HUES48 (cell line): ENCODE data around the gene INSYN1.
"Not testable (repeated sequence)": the region's sequence is repeated elsewhere in the genome, so short reads cannot be mapped to it uniquely, and the experiment has no call there.

ENCODE experiments used
- H3K27ac ChIP-seq: one replicate; pipeline ENCODE4 v1.7.0; 2013; ENCODE audit warnings: low read depth, low read length, inconsistent platforms
- H3K27me3 ChIP-seq: 2 replicates; pipeline ENCODE4 v1.6.1; 2013; ENCODE audit warnings: mild to moderate bottlenecking, low read length; ENCODE audit not compliant: control insufficient read depth, insufficient read depth
- H3K36me3 ChIP-seq: 2 replicates; pipeline ENCODE4 v1.6.1; 2013; ENCODE audit warnings: low read length; ENCODE audit not compliant: control insufficient read depth, insufficient read depth
- H3K4me1 ChIP-seq: 2 replicates; pipeline ENCODE4 v1.6.1; 2013; ENCODE audit warnings: mild to moderate bottlenecking, low read length; ENCODE audit not compliant: control insufficient read depth, insufficient read depth
- H3K4me3 ChIP-seq: 2 replicates; pipeline ENCODE4 v1.5.1; 2013; ENCODE audit warnings: mild to moderate bottlenecking, low read depth, low read length
- H3K9ac ChIP-seq: 2 replicates; pipeline ENCODE4 v1.6.1; 2013; ENCODE audit warnings: mild to moderate bottlenecking, low read depth, low read length, moderate library complexity
- H3K9me3 ChIP-seq: 2 replicates; pipeline ENCODE4 v1.6.1; 2013; ENCODE audit warnings: low read length; ENCODE audit not compliant: control insufficient read depth, insufficient read depth

The INSYN1 gene

GRCh38 chr15:73753250-73754130, at the start of gene INSYN1:
INSYN1 (minus strand) TSS chr15:73753351; CDS start chr15:73751130, 2,221 bp downstream.
- Histone ChIP-seq H3K4me3 (peak within 1 kb of the TSS; percentile 72), H3K36me3 (no peaks in the 10 kb centered on the region), H3K9me3 (no peaks in the 10 kb centered on the region), H3K27ac (no peak within 1 kb of the TSS), H3K27me3 (peaks cover 30% of the 10 kb centered on the region), H3K4me1 (peaks cover 17% of the 10 kb centered on the region), H3K9ac (no peak within 1 kb of the TSS)

GRCh38 chr15:73802431-73803041, 49.4 kb upstream of the INSYN1 start:
- no peaks in the 10 kb centered on the region for H3K9me3 ChIP-seq
- no peaks in the 10 kb centered on the region for H3K27me3 ChIP-seq
- no peak overlapping the region for H3K9ac ChIP-seq
- peaks cover 6% of the 10 kb centered on the region; the same call in 1 of the 2 replicates for H3K4me1 ChIP-seq
- H3K4me3 ChIP-seq, result no peak overlapping the region
- H3K27ac ChIP-seq, result no peak overlapping the region
- no peaks in the 10 kb centered on the region for H3K36me3 ChIP-seq

- Histone ChIP-seq H3K9me3 (no peaks in the 10 kb centered on the region), H3K9ac (no peak overlapping the region)
Observed at GRCh38 chr15:73800662-73801345, 47.7 kb upstream of the INSYN1 start.

GRCh38 chr15:73799466-73799865, 46.3 kb upstream of the INSYN1 start:
- H3K4me1 ChIP-seq, result peaks cover 6% of the 10 kb centered on the region; the same call in 1 of the 2 replicates
- H3K27ac ChIP-seq, result no peak overlapping the region
- H3K9me3 ChIP-seq, result no peaks in the 10 kb centered on the region
- no peaks in the 10 kb centered on the region for H3K36me3 ChIP-seq
- H3K27me3 ChIP-seq, result no peaks in the 10 kb centered on the region
- H3K4me3 ChIP-seq, result no peak overlapping the region
- H3K9ac ChIP-seq, result no peak overlapping the region

More at GRCh38 chr15:73800662-73801345, 47.7 kb upstream of the INSYN1 start:
- Histone ChIP-seq H3K27ac (no peak overlapping the region), H3K4me1 (peaks cover 6% of the 10 kb centered on the region; the same call in 1 of the 2 replicates), H3K4me3 (no peak overlapping the region), H3K36me3 (no peaks in the 10 kb centered on the region), H3K27me3 (no peaks in the 10 kb centered on the region)

- Histone ChIP-seq H3K4me1 (peaks cover 6% of the 10 kb centered on the region; the same call in 1 of the 2 replicates), H3K9ac (no peak overlapping the region), H3K27me3 (no peaks in the 10 kb centered on the region), H3K4me3 (no peak overlapping the region), H3K9me3 (no peaks in the 10 kb centered on the region), H3K36me3 (no peaks in the 10 kb centered on the region), H3K27ac (no peak overlapping the region)
Observed at GRCh38 chr15:73797366-73798158, 44.4 kb upstream of the INSYN1 start.

- no peaks in the 10 kb centered on the region for H3K36me3 ChIP-seq
- no peak overlapping the region for H3K4me3 ChIP-seq
- H3K9ac ChIP-seq, result no peak overlapping the region
- no peak overlapping the region for H3K27ac ChIP-seq
- no peaks in the 10 kb centered on the region for H3K27me3 ChIP-seq
- H3K9me3 ChIP-seq, result no peaks in the 10 kb centered on the region
- H3K4me1 ChIP-seq, result peaks cover 6% of the 10 kb centered on the region; the same call in 1 of the 2 replicates
Observed at GRCh38 chr15:73796331-73796831, 43.2 kb upstream of the INSYN1 start.

GRCh38 chr15:73794443-73795133, 41.4 kb upstream of the INSYN1 start:
- Histone ChIP-seq H3K27ac (no peak overlapping the region), H3K4me1 (peaks cover 6% of the 10 kb centered on the region; the same call in 1 of the 2 replicates), H3K36me3 (no peaks in the 10 kb centered on the region), H3K27me3 (no peaks in the 10 kb centered on the region), H3K4me3 (no peak overlapping the region), H3K9me3 (no peaks in the 10 kb centered on the region), H3K9ac (no peak overlapping the region)

- not testable (repeated sequence) for H3K27me3 ChIP-seq, H3K27ac ChIP-seq, H3K4me1 ChIP-seq, H3K9ac ChIP-seq, H3K4me3 ChIP-seq, H3K9me3 ChIP-seq, H3K36me3 ChIP-seq
Observed at GRCh38 chr15:73792899-73793541, 39.9 kb upstream of the INSYN1 start.

GRCh38 chr15:73792415-73792814, 39.3 kb upstream of the INSYN1 start:
- Histone ChIP-seq H3K36me3 (no peaks in the 10 kb centered on the region), H3K27me3 (no peaks in the 10 kb centered on the region), H3K27ac (no peak overlapping the region), H3K9me3 (no peaks in the 10 kb centered on the region), H3K4me3 (no peak overlapping the region), H3K4me1 (peaks cover 9% of the 10 kb centered on the region), H3K9ac (no peak overlapping the region)
